Midbrain (tissue), 1 donor: ENCODE data around the gene PRR29.
"Not testable (repeated sequence)": the region's sequence is repeated elsewhere in the genome, so short reads cannot be mapped to it uniquely, and the experiment has no call there.

Source experiments
- DNase-seq: peaks from one replicate; lab custom pipeline; 2025; lab: John Stamatoyannopoulos, UW

PRR29 gene

GRCh38 chr17:64015447-64015846, 17.3 kb downstream of the PRR29 start:
- no peak for DNase-seq

- DNase-seq = no peak
These were observed 18.2 kb downstream of the PRR29 start for GRCh38 chr17:64016231-64016784.

- no peak for DNase-seq
These were observed 18.8 kb downstream of the PRR29 start for GRCh38 chr17:64016974-64017373.

GRCh38 chr17:64017381-64017980, 19.3 kb downstream of the PRR29 start:
- no peak for DNase-seq

GRCh38 chr17:64019551-64019961, 21.4 kb downstream of the PRR29 start:
- not testable (repeated sequence) for DNase-seq

GRCh38 chr17:64020056-64020766, 22.1 kb downstream of the PRR29 start, which contains the start of gene ICAM2:
ICAM2 (minus strand) TSS chr17:64020633; CDS start chr17:64006691, 13,942 bp downstream.
- DNase-seq = no peak

GRCh38 chr17:64022611-64023063, 24.5 kb downstream of the PRR29 start:
- no peak for DNase-seq

GRCh38 chr17:64024215-64024654, 26.1 kb downstream of the PRR29 start:
- DNase-seq = no peak

GRCh38 chr17:64024781-64025731, 26.9 kb downstream of the PRR29 start:
- DNase-seq = no peak

- peak; percentile 7 for DNase-seq
These were observed 27.7 kb downstream of the PRR29 start for GRCh38 chr17:64025732-64026294.

GRCh38 chr17:64028874-64029464, 30.8 kb downstream of the PRR29 start:
- peak; percentile 51 for DNase-seq

GRCh38 chr17:64032081-64032480, 33.9 kb downstream of the PRR29 start:
- no peak for DNase-seq

GRCh38 chr17:64036198-64036922, 38.2 kb downstream of the PRR29 start:
- no peak for DNase-seq

GRCh38 chr17:64037180-64037579, 39.0 kb downstream of the PRR29 start:
- no peak for DNase-seq

GRCh38 chr17:64037802-64038201, 39.7 kb downstream of the PRR29 start:
- DNase-seq = no peak

GRCh38 chr17:64038331-64039105, 40.4 kb downstream of the PRR29 start:
- no peak for DNase-seq

GRCh38 chr17:64039106-64039400, 40.9 kb downstream of the PRR29 start:
- DNase-seq = no peak

GRCh38 chr17:64040206-64040605, 42.1 kb downstream of the PRR29 start:
- DNase-seq = no peak

GRCh38 chr17:64041912-64042311, 43.8 kb downstream of the PRR29 start:
- DNase-seq = no peak
